Muscle of back (tissue), 11 donors: ENCODE data around the gene TMEM98. TPM values are rescaled to one million over a fixed set of nuclear protein-coding genes. Genes with fewer than 3 reads are reported as not detected.
"Not testable (repeated sequence)": the region's sequence is repeated elsewhere in the genome, so short reads cannot be mapped to it uniquely, and the experiment has no call there.

Experiments
- DNase-seq, 3 donors: peaks; one replicate each; pipeline versions ENCODE4 v3.0.0 to v3.0.0-alpha.2; 2013
- polyA plus RNA-seq, 10 donors: library from polyadenylated mRNA; unstranded; fragments of 120-200 nt; gene quantifications; one replicate each; pipeline ENCODE4 v1.2.1, GENCODE V29; 2013; ENCODE audit not compliant: insufficient read length in 10 of 10

The TMEM98 gene
- polyA plus RNA-seq, 10 donors: 30.9 to 93.8 (median 42.1) TPM

DNA sequence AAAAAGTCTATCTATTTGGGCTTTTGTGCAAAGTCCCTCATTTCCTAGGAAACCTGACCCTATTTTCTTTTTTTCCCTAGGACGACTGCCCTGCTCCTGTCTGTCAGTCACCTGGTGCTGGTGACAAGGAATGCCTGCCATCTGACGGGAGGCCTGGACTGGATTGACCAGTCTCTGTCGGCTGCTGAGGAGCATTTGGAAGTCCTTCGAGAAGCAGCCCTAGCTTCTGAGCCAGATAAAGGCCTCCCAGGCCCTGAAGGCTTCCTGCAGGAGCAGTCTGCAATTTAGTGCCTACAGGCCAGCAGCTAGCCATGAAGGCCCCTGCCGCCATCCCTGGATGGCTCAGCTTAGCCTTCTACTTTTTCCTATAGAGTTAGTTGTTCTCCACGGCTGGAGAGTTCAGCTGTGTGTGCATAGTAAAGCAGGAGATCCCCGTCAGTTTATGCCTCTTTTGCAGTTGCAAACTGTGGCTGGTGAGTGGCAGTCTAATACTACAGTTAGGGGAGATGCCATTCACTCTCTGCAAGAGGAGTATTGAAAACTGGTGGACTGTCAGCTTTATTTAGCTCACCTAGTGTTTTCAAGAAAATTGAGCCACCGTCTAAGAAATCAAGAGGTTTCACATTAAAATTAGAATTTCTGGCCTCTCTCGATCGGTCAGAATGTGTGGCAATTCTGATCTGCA, 12.9 kb downstream of the TMEM98 start:
- DNase-seq: no peak

DNA sequence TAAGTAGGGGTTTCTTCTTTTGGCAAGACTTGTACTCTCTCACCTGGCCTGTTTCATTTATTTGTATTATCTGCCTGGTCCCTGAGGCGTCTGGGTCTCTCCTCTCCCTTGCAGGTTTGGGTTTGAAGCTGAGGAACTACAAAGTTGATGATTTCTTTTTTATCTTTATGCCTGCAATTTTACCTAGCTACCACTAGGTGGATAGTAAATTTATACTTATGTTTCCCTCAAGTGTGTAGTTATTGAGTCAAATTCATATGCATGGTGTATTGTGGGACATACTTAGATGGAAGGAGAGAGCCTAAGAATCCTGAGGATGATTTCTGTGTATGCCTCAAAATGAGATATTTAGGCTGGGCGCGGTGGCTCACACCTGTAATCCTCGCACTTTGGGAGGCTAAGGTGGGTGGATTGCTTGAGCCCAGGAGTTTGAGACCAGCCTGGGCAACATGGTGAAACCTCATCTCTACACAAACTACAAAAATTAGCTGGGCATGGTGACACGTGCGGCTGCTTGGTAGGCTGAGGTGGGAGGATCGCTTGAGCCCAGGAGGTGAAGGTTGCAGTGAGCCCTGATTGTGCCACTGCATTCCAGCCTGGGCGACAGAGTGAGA, 13.6 kb downstream of the TMEM98 start:
- DNase-seq: no peak

DNA sequence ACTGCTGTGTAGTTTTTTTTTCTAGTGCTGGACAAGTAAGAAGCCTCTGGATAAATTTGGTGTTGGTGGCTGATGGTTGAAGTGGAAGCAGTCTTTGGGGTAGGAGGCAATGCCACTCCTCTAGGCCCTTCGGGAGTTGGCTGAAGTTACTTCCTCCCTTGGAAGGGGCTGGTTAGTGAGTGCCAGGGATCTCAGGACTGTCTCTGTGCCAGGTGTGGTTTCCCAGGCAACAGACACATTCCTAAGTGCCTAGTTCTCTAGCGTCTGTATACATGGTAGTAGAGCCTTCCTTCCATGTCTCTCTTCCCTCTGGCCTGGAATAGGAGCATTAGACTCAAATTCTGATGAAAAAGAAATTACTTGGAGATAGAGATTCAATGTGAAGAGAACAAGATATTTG, 15.3 kb downstream of the TMEM98 start:
- DNase-seq: no peak

DNA sequence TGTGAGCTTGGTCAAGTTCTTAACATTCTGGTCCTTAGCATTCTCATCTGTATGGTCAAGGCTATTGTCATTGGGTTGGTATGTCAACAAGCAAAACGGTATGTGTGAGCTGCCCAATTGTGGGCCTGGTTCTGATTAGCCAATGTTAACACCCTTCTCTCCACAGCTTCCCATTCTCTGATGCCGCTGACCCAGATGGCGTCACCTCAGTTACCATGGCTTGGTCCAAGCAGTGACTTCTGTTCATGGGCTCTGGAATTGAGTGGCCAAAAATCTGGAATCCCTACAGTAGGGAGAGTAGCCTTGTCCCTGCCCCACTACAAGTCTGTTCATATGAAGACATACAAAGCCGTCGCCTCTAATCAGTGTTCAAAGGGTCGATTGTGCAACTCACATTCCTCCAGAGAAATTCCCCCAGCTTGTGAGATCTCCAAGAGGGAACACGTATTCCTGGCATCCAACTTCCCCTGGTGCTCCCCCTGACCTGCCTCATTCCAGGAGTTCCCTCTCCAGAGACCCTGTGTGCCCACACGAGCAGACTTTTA, 15.8 kb downstream of the TMEM98 start:
- peak in 1 of 3 donors; percentile 52 for DNase-seq

DNA sequence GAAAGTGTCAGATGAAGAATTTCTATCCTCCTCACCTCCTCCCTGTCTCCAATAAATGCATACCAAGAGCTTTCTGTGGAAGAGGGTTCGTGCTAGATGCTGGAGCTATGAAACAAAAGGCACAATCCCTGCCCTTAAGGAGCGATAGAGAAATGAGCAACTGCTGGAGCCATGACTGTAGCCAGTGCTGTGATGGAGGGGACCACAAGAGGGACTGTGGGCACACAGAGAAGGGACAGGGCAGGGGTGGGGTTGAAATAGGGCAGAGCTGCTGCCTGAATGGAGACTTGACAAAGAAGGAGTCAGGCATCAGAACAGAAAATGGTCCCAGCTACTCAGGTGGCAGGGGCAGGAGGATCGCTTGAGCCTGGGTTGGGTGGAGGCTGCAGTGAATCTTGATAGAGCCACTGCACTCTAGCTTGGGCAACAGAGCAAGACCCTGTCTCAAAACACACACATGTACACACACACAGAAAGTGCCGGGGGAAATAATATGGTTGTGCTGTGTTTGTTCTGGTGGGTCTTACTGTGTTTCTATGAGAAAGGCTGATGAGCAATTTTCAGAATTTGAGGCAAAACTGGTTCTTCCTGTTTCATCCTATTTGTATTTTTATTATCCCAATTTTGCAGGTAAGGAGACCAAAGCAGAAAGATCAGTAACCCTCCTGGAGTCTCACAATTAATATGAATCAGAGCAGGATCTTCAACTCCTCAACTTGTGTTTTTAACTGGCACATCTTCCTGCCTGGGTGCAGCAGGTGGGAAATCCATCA, 16.5 kb downstream of the TMEM98 start:
- no peak for DNase-seq

DNA sequence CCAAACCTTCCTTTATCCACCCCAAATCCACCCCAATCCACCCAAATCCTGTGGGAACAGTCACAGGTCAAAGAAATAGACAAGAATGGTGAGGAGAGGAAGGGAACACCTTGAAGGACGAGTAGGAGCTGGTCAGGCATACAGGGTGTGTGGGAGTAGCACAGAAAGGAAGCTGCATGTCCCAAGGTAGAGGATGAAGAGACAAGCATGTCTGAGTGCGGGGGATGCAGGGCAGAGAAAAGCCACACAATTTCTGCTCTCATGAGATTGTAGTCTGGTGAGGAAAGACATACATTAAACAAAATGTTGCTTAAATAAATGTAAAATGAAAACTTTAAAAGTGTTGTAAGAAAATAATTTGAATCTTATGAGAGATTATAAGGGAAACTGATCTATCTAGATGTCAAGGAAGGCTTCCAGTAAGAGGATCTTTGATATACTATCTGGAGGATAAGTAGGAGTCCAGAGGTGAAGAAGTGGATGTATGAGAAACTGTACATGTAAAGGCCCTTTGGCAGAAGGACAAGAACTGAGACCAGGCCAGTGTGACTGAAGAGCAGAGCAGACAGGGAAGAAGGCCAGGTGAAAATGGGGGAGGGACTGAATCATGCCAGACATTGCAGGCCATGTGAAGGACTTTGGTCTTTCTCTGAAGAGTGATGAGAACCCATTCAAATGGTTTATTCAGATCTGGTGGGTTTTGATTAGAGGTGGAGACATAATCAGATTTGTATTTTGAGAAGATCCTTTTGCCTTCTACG, 18.6 kb downstream of the TMEM98 start:
- DNase-seq: no peak

DNA sequence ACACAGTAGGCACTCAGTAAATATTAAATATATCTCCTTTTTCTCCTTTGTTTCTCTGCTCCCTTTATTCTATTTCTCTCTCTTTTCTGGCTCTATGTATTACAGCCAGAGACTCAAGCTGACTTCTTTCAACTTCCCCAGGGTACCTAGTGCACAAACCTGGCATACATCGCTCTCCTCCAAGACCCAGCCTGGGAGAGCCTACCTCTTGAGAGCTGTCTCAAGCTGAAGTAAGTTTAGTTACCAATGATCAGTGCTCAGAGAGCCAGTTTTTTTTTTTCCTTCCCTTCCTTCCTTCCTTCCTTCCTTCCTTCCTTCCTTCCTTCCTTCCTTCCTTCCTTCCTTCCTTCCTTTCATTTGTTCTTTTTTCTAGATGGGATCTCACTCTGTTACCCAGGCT, 19.8 kb downstream of the TMEM98 start:
- DNase-seq: no peak

DNA sequence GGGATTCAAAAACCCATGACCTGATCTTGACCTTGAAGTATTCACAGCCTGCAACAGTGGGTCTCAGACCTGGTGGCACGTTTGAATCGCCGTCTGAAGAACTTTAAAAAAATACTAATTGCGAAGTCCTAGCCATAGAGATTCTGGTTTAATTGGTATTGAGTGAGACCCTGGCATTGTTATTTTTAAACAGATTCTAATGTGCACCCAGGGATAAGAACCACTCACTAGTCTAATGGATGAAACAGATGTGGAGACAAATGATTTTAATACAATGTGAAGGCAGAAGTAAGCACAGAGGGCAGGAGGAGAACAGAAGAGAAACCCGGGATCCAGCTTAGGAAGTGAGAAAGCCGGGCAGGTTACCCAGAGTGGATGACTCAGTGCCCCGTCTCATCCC, 21.2 kb downstream of the TMEM98 start:
- no peak for DNase-seq

DNA sequence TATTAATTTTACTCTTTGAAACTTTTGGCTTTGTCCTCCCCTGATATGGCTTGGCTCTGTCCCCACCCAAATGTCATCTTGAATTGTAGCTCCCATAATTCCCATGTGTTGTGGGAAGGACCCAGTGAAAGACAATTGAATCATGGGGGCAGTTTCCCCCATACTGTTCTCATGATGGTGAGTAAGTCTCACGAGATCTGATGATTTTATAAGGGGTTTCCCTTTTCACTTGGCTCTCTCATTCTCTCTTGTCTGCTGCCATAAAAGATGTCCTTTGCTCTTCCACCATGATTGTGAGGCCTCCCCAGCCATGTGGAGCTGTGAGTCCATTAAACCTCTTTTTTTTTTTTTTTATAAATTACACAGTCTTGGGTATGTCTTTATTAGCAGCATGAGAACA, 24.5 kb downstream of the TMEM98 start:
- DNase-seq: not testable (repeated sequence)

DNA sequence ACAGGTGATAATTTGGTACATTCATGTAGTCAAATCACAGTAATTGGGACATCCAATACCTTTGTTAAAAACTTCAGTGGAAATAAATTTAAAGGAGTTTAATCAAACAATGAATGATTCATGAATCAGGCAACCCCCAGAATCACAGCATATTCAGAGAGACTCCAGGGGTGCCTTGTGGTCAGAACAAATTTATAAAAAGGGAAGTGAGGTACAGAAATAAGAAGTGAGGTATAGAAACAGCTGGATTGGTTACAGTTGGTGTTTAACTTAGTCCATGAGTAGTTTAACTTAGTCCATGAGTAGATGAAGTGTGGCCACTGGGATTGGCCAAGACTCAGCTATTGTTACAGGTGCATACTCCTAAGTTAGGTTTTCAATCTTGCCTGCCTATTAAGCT, 25.1 kb downstream of the TMEM98 start:
- no peak for DNase-seq

DNA sequence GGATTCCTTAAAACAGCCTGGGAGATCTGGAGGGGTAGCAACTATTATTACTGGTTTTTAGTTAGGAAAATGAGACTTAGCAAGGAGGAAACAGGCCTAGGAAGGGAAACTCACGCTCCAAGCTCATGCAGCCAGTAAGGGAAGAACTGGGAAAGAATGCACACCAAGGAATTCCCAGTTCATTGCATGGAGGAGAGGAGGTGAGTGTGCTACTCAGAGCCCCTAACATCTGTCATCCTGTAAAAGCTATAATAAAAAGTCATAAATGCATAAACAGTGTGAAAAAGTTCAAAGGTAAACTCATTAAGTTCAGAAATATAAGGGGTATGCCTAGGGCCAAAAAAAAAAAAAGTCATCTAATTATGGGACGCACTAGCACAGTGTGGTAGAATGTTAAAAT, 25.9 kb downstream of the TMEM98 start:
- DNase-seq: no peak

DNA sequence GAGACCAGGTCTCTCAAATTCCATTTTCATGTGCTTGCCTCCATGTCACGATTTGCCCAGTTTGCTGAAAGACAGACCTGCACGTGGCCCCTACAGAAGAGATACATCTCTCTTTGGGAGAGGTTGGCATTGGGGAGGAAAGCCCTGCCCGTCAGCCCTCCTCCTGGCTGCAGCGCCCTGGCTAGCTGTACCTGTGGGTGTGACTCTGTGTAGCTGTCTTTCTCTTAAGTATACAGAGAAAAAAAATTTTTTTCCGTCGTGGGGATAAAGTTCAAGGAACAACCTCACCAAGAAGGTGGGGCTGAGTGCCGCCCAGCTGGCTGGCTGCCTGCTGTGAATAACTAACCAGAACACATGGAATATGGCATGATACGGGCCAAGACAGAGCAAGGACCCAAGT, 26.5 kb downstream of the TMEM98 start:
- no peak for DNase-seq

DNA sequence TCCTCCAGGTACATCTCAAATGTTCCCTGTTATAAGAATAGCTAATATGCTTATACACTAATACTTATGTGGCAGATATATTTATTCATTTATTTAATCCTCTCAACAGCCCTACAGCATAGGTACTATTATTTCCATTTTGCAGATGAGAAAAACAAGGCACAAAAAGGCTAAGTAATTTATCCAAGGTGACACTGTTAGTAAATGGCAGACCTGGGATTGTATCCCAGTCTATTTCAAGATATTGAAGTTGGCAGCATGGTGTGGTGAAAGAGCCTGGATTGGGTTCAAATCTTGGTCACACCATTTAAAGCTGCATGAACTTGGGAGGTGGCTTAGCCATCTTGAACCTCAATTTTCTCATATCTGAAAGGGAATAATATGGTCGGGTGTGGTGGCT, 27.2 kb downstream of the TMEM98 start:
- DNase-seq: no peak

DNA sequence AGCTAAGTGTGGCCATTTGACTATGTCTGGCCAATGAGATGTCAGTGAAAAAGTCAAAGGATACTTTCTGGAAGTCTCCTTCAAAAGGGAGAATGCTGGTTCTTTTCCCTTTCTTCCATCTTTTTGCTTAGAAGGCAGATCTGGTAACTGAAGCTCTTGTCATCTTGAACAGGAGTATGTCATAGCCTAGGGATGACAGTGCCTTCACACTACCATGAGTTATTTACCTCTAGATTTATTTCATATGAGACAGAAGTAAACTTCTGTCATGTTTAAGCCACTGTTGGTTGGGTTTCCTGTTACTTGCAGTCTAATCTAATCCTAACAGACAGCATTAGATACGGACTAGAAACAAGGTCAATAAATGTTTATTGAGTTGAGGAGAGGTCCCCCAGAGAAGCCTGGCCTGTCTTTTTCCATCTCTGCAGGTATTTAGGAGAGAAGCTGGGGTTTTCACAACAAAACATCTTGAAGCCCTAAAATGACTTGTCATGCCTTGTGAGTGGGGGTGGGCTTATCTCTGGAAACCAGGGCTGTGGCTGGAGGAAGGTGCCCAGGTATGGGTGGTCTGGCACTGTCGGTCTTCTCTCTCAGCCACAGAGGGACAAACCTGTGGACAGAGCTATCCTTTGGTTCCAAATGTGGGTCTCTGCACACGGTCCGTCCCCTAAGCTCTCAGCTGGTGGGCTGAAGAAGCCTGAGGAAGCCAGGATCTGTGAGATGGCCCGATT, 28.5 kb downstream of the TMEM98 start:
- DNase-seq: no peak

DNA sequence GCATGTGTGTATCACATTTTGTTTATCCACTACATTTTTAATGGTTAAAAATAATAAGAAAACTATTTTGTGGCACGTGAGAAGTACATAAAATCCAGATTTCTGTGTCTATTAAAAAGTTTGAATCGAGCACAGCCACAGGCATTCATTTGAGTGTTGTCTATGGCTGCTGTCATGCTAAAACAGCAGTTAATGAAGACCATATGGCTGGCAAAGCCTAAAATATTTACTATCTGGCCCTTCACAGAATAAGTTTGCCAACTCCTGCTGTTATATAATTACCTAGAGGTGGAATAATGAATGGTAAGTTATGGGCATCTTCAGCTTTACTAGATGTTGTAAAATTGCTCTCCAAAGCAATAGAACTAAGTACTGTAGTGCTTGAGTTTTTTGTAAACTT, 30.5 kb downstream of the TMEM98 start:
- peak in 2 of 3 donors; percentile 15 to 20 for DNase-seq

DNA sequence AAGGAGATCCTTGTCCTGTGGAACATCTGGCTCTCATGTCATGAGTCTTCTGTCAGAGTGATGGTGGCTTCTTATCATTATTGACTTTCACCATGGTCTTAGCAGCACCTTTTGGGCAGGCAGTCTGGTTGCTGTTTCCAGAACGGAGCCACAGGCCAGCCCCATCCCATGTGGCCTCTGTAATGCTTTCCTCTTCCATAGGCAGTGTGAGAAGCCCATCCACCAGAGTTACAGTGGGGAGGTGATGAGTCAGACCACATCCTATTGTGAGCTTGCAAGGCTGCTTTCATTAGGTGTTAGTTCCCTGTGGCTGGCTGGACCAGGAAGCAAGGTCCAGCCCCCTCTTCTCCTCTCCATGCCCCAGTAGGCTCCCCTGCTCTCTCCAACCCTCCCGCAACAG, 32.9 kb downstream of the TMEM98 start:
- no peak for DNase-seq

DNA sequence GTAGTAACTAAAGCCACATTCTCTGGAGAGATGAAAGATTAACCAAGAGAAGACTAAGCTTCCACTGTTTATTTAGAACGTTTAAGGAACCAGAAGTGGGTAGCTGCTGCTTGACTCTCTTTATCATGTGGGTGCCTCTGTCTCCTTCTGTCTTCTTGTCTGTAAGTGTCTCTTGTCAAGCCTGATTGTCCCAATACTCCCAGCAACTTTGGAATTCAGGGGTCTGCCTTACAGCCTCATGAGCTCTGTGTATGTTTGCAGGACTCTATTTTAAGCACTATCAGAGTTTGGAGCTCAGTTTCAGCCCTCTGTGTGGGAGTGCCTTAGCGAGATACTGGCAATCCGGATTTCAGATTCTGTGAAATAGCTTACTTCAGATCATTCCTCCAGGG, 34.4 kb downstream of the TMEM98 start:
- DNase-seq: no peak

DNA sequence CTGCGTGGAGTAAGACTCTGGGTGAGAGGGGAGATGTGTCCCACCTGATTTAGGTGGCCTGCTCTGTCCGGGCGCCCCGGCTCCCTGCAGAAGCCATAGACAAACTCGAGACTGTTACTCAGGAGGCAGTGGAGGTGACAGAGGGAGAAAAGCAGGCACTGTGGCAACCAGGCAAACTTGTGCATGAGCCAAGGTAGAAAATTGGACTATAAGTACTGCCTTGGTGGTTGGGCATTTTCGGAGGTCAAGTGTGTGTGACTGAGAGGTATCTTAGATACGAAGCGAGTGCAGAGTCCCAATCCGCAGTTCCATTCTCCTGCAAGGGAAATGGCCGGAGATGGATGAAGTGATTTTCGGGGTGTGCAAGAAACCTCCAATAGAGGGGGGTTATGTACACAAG, 36.6 kb downstream of the TMEM98 start:
- DNase-seq: no peak

DNA sequence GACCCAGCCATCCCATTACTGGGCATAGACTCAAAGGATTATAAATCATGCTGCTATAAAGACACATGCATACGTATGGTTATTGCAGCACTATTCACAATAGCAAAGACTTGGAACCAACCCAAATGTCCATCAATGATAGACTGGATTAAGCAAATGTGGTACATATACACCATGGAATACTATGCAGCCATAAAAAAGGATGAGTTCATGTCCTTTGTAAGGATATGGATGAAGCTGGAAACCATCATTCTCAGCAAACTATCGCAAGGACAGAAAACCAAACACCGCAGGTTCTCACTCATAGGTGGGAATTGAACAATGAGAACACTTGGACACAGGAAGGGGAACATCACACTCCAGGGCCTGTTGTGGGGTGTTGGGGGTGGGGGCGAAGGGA, 41.3 kb downstream of the TMEM98 start:
- DNase-seq: not testable (repeated sequence)

DNA sequence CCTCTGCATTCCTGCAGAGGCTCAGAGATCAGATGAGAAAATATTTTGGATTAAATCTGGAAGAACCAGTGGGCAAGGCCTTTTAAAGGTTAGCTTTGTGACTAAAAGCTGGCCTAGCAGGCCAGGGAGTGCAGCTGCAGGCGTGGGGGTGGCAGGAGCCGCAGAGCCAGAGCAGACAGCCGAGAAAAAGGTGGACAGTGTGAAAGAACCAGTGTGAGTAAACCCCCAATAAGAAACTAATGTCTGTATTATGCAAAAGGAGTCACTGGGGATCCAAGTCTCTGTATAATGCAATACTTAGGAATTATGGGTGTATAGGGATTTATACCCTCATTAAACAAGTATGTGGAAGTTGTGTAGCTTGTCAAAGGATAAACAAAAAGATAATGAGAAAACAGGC, 42.3 kb downstream of the TMEM98 start:
- DNase-seq: no peak

DNA sequence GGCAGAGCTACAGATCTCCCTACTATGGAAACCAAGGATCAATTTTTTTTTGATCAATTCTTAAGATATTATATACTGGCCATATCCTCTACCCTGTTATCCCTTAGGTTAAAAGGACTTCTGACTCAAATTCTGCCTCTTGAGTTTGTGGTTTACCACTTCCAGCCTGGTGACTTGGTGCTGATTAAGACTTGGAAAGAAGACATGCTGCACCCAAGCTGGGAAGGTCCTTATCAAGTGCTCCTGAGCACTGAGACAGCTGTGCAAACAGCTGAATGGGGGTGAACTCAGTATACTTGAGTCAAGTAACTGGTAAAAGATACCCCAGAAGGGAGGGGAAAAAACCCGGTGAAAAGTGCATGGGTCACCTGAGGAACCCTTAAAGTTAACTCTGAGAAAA, 43.2 kb downstream of the TMEM98 start:
- DNase-seq: no peak
